Body of pancreas (tissue), 4 donors: Measurements from ENCODE around the gene ROCK2. TPM values are rescaled to one million over a fixed set of nuclear protein-coding genes. Genes with fewer than 3 reads are reported as not detected.
"Not testable (repeated sequence)": the region's sequence is repeated elsewhere in the genome, so short reads cannot be mapped to it uniquely, and the experiment has no call there.

Experiments used
- ATAC-seq: fragments of 150-250 bp; one replicate; pipeline ENCODE4 v1.9.1; 2016
- DNase-seq, 4 donors: peaks; one replicate each; pipeline ENCODE4 v3.0.0-alpha.2; 2019
- H3K27ac ChIP-seq, 4 donors: fragments of 200-600 bp; sonication (generic); 1 replicate in 3 of 4; 2 replicates in 1 of 4; pipeline versions ENCODE4 v1.5.1 to v1.6.1; 2016 to 2019; ENCODE audit warnings: mild to moderate bottlenecking in 1 of 4, mixed read lengths in 1 of 4, moderate library complexity in 1 of 4
- H3K27me3 ChIP-seq, 2 donors: fragments of 200-600 bp; sonication (generic); one replicate each; pipeline ENCODE4 v1.6.0; 2016; ENCODE audit warnings: mild to moderate bottlenecking in 1 of 2
- H3K36me3 ChIP-seq, 2 donors: fragments of 200-600 bp; sonication (generic); replicated peaks in 1 of 2; 2 replicates each; pipeline ENCODE4 v1.5.1; 2016; ENCODE audit warnings: low read depth in 2 of 2; ENCODE audit not compliant: insufficient read depth in 1 of 2
- H3K4me1 ChIP-seq: fragments of 200-600 bp; sonication (generic); one replicate; pipeline ENCODE4 v1.6.0; 2016
- H3K4me3 ChIP-seq, 2 donors: fragments of 200-600 bp; sonication (generic); 1 replicate in 1 of 2; 2 replicates in 1 of 2; pipeline ENCODE4 v1.5.1; 2016 to 2019
- H3K9me3 ChIP-seq, 3 donors: fragments of 200-600 bp; sonication (generic); 1 replicate in 2 of 3; 2 replicates in 1 of 3; pipeline ENCODE4 v1.5.1; 2016
- CTCF ChIP-seq, 7 experiments: fragments of 450-650 bp in 4 of 7; fragments of 200-600 bp in 3 of 7; sonication (generic) in 3 of 7; IDR thresholded peaks; one replicate each; pipeline ENCODE4 v1.5.1; 2016 to 2019; ENCODE audit warnings: antibody characterized with exemption in 7 of 7
- POLR2A ChIP-seq, 3 donors: fragments of 450-650 bp; IDR thresholded peaks; one replicate each; pipeline ENCODE4 v1.6.1; 2016; ENCODE audit warnings: antibody characterized with exemption in 3 of 3, mild to moderate bottlenecking in 2 of 3
- WGBS, 2 donors: methylation state at CpG; one replicate each; pipeline ENCODE4 v1.1.5; 2017; 5-methylcytosine and 5-hydroxymethylcytosine counted together
- intact Hi-C: fragments of 100-400 bp; cut with DNase I; formaldehyde crosslinking; loops from one replicate; pipeline ENCODE4 v1.15.1; 2023
- total RNA-seq, 2 donors: library from RNA; depleted of rRNA; stranded (reverse); fragments of >200 nt; gene quantifications; one replicate each; pipeline ENCODE4 v1.1.0, GENCODE V29; 2016

ROCK2 gene
- total RNA-seq, 2 donors from 2014 or later = 24.4 to 32.3 TPM

- Histone ChIP-seq H3K27ac (no peak overlapping the region), H3K36me3 (no peaks in the 10 kb centered on the region), H3K9me3 (no peaks in the 10 kb centered on the region), H3K27me3 (no peaks in the 10 kb centered on the region), H3K4me1 (peaks cover 8% of the 10 kb centered on the region), H3K4me3 (no peak overlapping the region)
- intact Hi-C loops = no loop called here
- ATAC-seq (no peak), DNase-seq (no peak)
- no peak for TF ChIP-seq POLR2A (IDR thresholded peaks at IDR 0.05)
- no peak for TF ChIP-seq CTCF (IDR thresholded peaks at IDR 0.05)
- 64 to 73% methylated on average over 2 of the region's 2 CpGs for WGBS, 2 donors
Observed at GRCh38 chr2:11264007-11264406, 80.4 kb downstream of the ROCK2 start.

GRCh38 chr2:11263177-11263576 is 81.3 kb downstream of the ROCK2 start:
- WGBS, 2 donors = 83 to 84% methylated on average over 1 of the region's 1 CpG
- Histone ChIP-seq H3K4me1 (peaks cover 8% of the 10 kb centered on the region), H3K36me3 (no peaks in the 10 kb centered on the region), H3K9me3 (no peaks in the 10 kb centered on the region), H3K27ac (no peak overlapping the region), H3K27me3 (no peaks in the 10 kb centered on the region), H3K4me3 (no peak overlapping the region)
- no peak for DNase-seq
- intact Hi-C loops = no loop called here
- no peak for ATAC-seq
- TF ChIP-seq POLR2A (IDR thresholded peaks at IDR 0.05) (no peak), CTCF (IDR thresholded peaks at IDR 0.05) (no peak)

- 92 to 98% methylated on average over 2 of the region's 2 CpGs for WGBS, 2 donors
- H3K4me3 ChIP-seq, intact Hi-C loops, ATAC-seq, DNase-seq, H3K27me3 ChIP-seq, H3K9me3 ChIP-seq, H3K36me3 ChIP-seq, H3K4me1 ChIP-seq, H3K27ac ChIP-seq: not testable (repeated sequence)
Observed at GRCh38 chr2:11262438-11262837, 82.0 kb downstream of the ROCK2 start.

GRCh38 chr2:11261564-11261963 is 82.9 kb downstream of the ROCK2 start:
- H3K9me3 ChIP-seq, ATAC-seq, intact Hi-C loops, H3K4me3 ChIP-seq, H3K36me3 ChIP-seq, H3K4me1 ChIP-seq, H3K27me3 ChIP-seq, H3K27ac ChIP-seq, DNase-seq: not testable (repeated sequence)
- 84 to 91% methylated on average over 8 to 9 of the region's 9 CpGs for WGBS, 2 donors

- intact Hi-C loops = no loop called here
- no peaks in the 10 kb centered on the region for H3K36me3 ChIP-seq
- no peak overlapping the region for H3K4me3 ChIP-seq
- 40 to 57% methylated on average over 2 of the region's 2 CpGs for WGBS, 2 donors
- H3K27ac ChIP-seq = no peak overlapping the region
- no peak for ATAC-seq
- H3K27me3 ChIP-seq = no peaks in the 10 kb centered on the region
- H3K9me3 ChIP-seq = no peaks in the 10 kb centered on the region
- no peak for TF ChIP-seq POLR2A (IDR thresholded peaks at IDR 0.05)
- TF ChIP-seq CTCF (IDR thresholded peaks at IDR 0.05) = no peak
- peaks cover 8% of the 10 kb centered on the region for H3K4me1 ChIP-seq
- DNase-seq = no peak
Observed at GRCh38 chr2:11260979-11261378, 83.5 kb downstream of the ROCK2 start.

- Histone ChIP-seq H3K4me3 (no peak overlapping the region), H3K4me1 (peaks cover 11% of the 10 kb centered on the region), H3K27me3 (no peaks in the 10 kb centered on the region), H3K36me3 (no peaks in the 10 kb centered on the region), H3K9me3 (no peaks in the 10 kb centered on the region), H3K27ac (no peak overlapping the region)
- 84 to 91% methylated on average over 3 of the region's 3 CpGs for WGBS, 2 donors
- TF ChIP-seq CTCF (IDR thresholded peaks at IDR 0.05) (no peak), POLR2A (IDR thresholded peaks at IDR 0.05) (no peak)
- intact Hi-C loops = no loop called here
- ATAC-seq = no peak
- DNase-seq = no peak
Observed at GRCh38 chr2:11257964-11258363, 86.5 kb downstream of the ROCK2 start.
